Spleen (tissue), 11 donors: ENCODE measurements around the gene SLC1A7. TPM values are rescaled to one million over a fixed set of nuclear protein-coding genes. Genes with fewer than 3 reads are reported as not detected.

Source experiments
- DNase-seq: peaks from one replicate; pipeline ENCODE4 v3.0.0-alpha.2; 2020
- H3K27ac ChIP-seq, 8 donors: fragments of 200-600 bp; sonication (generic) in 7 of 8; 1 replicate in 4 of 8; 2 replicates in 4 of 8; pipeline versions ENCODE4 v1.5.0 to v1.8.0; 2016 to 2021; ENCODE audit warnings: inconsistent platforms in 4 of 8, mild to moderate bottlenecking in 4 of 8, moderate library complexity in 1 of 8
- H3K27me3 ChIP-seq, 7 donors: fragments of 200-600 bp; sonication (generic) in 6 of 7; replicated peaks in 1 of 7; 1 replicate in 4 of 7; 2 replicates in 3 of 7; pipeline versions ENCODE4 v1.5.0 to v1.8.0; 2016 to 2021; ENCODE audit warnings: inconsistent platforms in 3 of 7, mild to moderate bottlenecking in 1 of 7
- H3K36me3 ChIP-seq, 6 donors: fragments of 200-600 bp; sonication (generic) in 5 of 6; 1 replicate in 4 of 6; 2 replicates in 2 of 6; pipeline versions ENCODE4 v1.5.0 to v1.8.0; 2016 to 2021; ENCODE audit warnings: inconsistent platforms in 2 of 6
- H3K4me1 ChIP-seq, 6 donors: fragments of 200-600 bp; sonication (generic) in 5 of 6; 1 replicate in 3 of 6; 2 replicates in 3 of 6; pipeline versions ENCODE4 v1.5.0 to v1.8.0; 2016 to 2021; ENCODE audit warnings: inconsistent platforms in 3 of 6
- H3K4me3 ChIP-seq, 8 donors: fragments of 200-600 bp; sonication (generic) in 7 of 8; 1 replicate in 4 of 8; 2 replicates in 4 of 8; pipeline versions ENCODE4 v1.5.0 to v1.8.0; 2016 to 2021; ENCODE audit warnings: inconsistent platforms in 4 of 8, mild to moderate bottlenecking in 4 of 8, moderate library complexity in 2 of 8
- H3K9me3 ChIP-seq, 8 donors: fragments of 200-600 bp; sonication (generic) in 7 of 8; 1 replicate in 4 of 8; 2 replicates in 4 of 8; pipeline versions ENCODE4 v1.5.0 to v1.8.0; 2016 to 2021; ENCODE audit warnings: inconsistent platforms in 4 of 8
- CTCF ChIP-seq, 11 experiments: fragments of 200-600 bp in 7 of 11; fragments of 450-650 bp in 4 of 11; sonication (generic) in 4 of 11; IDR thresholded peaks in 8 of 11; conservative IDR thresholded peaks in 3 of 11; 1 replicate in 7 of 11; 2 replicates in 4 of 11; pipeline versions ENCODE4 v1.4.0 to v1.8.0; 2016 to 2021; ENCODE audit warnings: antibody characterized with exemption in 11 of 11, inconsistent platforms in 4 of 11, mild to moderate bottlenecking in 1 of 11
- POLR2A ChIP-seq, 3 donors: fragments of 450-650 bp; IDR thresholded peaks; one replicate each; pipeline ENCODE4 v1.5.1; 2017; ENCODE audit warnings: antibody characterized with exemption in 3 of 3, mild to moderate bottlenecking in 1 of 3
- POLR2AphosphoS5 ChIP-seq, 3 donors: sonication (generic); formaldehyde crosslinking; IDR thresholded peaks; one replicate each; pipeline ENCODE4 v1.5.1; 2017; ENCODE audit warnings: antibody characterized with exemption in 3 of 3
- WGBS, 5 donors: extraction: QIAGEN DNeasy Blood & Tissue Kit in 3 of 5; methylation state at CpG; one replicate each; pipeline versions ENCODE4 v1.1.5 to v1.1.7; 2013 to 2018; 5-methylcytosine and 5-hydroxymethylcytosine counted together
- intact Hi-C: fragments of 100-400 bp; cut with DNase I; formaldehyde crosslinking; loops from one replicate; pipeline ENCODE4 v1.15.0; 2023; ENCODE audit warnings: low total_unique reads
- polyA plus RNA-seq, 3 donors: library from polyadenylated mRNA; stranded (reverse); fragments of 200-250 nt; gene quantifications; one replicate each; pipeline ENCODE4 v1.2.1, GENCODE V29; 2013
- total RNA-seq, 7 donors: library from RNA; depleted of rRNA in 3 of 7; stranded (reverse); fragments of >200 nt in 3 of 7; fragmentation: NEBNext Ultra II Directional in 4 of 7; extraction: Animal tissue kit (Norgen Biotek cat#: 25700) in 4 of 7; gene quantifications; one replicate each; pipeline versions ENCODE4 v1.1.0 to v1.2.1, GENCODE V29; 2016 to 2021
- donor health status: healthy with polysubstance abuse.
- donor health status: DM: no; HTN: no; CAD: no; lungs with moderate emphysema.
- donor health status: DM: no; HTN: no; CAD: no.
- donor health status: Bipolar disorder and iron deficiency.
- donor health status: healthy.
- donor health status: DM: no; HTN: no; CAD: no.
- donor health status: DM: yes; HTN: yes; CAD: no.

SLC1A7 gene
- total and polyA plus RNA-seq, 10 donors = 0.02 to 0.19 (median 0.08) TPM; not detected in 6

- no peak overlapping the region for H3K4me3 ChIP-seq
- H3K4me1 ChIP-seq = peaks cover 0 to 7% (median 0%) of the 10 kb centered on the region in 6 donors
- DNase-seq = peak; percentile 55
- H3K27ac ChIP-seq = no peak overlapping the region
- no peaks in the 10 kb centered on the region for H3K36me3 ChIP-seq
- WGBS, 5 donors = 76 to 92% (median 88%) methylated on average over 4 of the region's 4 CpGs
- intact Hi-C loops = no loop called here
- TF ChIP-seq CTCF (IDR thresholded peaks at IDR 0.05 in 8 of 11, conservative IDR thresholded peaks at IDR 0.05 in 3 of 11) (no peak), POLR2AphosphoS5 (IDR thresholded peaks at IDR 0.05) (no peak), POLR2A (IDR thresholded peaks at IDR 0.05) (no peak)
- peaks cover 0 to 27% (median 0%) of the 10 kb centered on the region in 7 donors for H3K27me3 ChIP-seq
- H3K9me3 ChIP-seq = no peaks in the 10 kb centered on the region
These were observed 63.2 kb downstream of the SLC1A7 start for GRCh38 chr1:53079251-53079650.

GRCh38 chr1:53078333-53079101, 63.9 kb downstream of the SLC1A7 start:
- intact Hi-C loops = no loop called here
- H3K27me3 ChIP-seq = peaks cover 0 to 32% (median 0%) of the 10 kb centered on the region in 7 donors
- 89 to 95% (median 94%) methylated on average over 27 to 46 of the region's 46 CpGs for WGBS, 5 donors
- H3K27ac ChIP-seq = no peak overlapping the region
- peaks cover 0 to 7% (median 0%) of the 10 kb centered on the region in 6 donors for H3K4me1 ChIP-seq
- peak; percentile 68 for DNase-seq
- H3K9me3 ChIP-seq = no peaks in the 10 kb centered on the region
- no peak overlapping the region for H3K4me3 ChIP-seq
- TF ChIP-seq CTCF (IDR thresholded peaks at IDR 0.05 in 8 of 11, conservative IDR thresholded peaks at IDR 0.05 in 3 of 11) (no peak), POLR2A (IDR thresholded peaks at IDR 0.05) (no peak), POLR2AphosphoS5 (IDR thresholded peaks at IDR 0.05) (no peak)
- no peaks in the 10 kb centered on the region for H3K36me3 ChIP-seq

GRCh38 chr1:53077599-53077965, 64.9 kb downstream of the SLC1A7 start:
- H3K4me1 ChIP-seq = peaks cover 0 to 7% (median 0%) of the 10 kb centered on the region in 6 donors
- peaks cover 0 to 32% (median 0%) of the 10 kb centered on the region in 7 donors for H3K27me3 ChIP-seq
- no peak overlapping the region for H3K27ac ChIP-seq
- no peaks in the 10 kb centered on the region for H3K36me3 ChIP-seq
- no peak overlapping the region for H3K4me3 ChIP-seq
- DNase-seq = peak; percentile 62
- WGBS, 5 donors = 85 to 92% (median 89%) methylated on average over 7 to 13 of the region's 13 CpGs
- intact Hi-C loops = no loop called here
- H3K9me3 ChIP-seq = no peaks in the 10 kb centered on the region
- TF ChIP-seq POLR2A (IDR thresholded peaks at IDR 0.05) (no peak), CTCF (IDR thresholded peaks at IDR 0.05 in 8 of 11, conservative IDR thresholded peaks at IDR 0.05 in 3 of 11) (no peak), POLR2AphosphoS5 (IDR thresholded peaks at IDR 0.05) (no peak)
